Measurements from ENCODE around the gene CCDC88C.

DNA sequence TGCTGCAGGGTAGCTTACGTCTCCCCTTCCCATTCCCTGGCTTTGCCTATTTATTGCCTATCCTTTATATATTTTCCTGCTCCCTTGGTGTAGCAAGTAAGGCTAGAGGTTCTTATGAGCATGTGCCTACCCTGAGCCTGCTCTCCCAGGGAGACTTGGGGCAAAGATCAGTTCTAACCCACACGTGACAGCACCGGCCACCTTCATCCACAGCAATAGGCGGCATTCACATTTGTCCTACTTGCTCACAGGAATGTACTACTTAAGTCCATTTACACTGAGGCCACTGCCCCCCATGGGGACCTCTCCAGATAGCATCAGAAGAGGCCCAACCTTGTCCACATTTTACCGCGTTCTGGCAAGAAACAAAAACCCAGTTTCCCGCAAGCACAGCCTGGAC lies 181.8 kb downstream of the CCDC88C start:
- TF ChIP-seq POLR2A (IDR thresholded peaks at IDR 0.05; ENCODE audit: low read length) (no peak), GATA1 (IDR thresholded peaks at IDR 0.05; ENCODE audit: low read depth, low read length) (no peak)
